HL-60/S4 treated with retinoic acid at 250 ng/mL for 4 days and 3 days (cell line): ENCODE data around the gene COL13A1.

Experiments used
- in situ Hi-C: fragments of 300-500 bp; cut with MboI; formaldehyde crosslinking; loops from 2 replicates; pipeline ENCODE4 v1.7.0; 2022; ENCODE audit warnings: low sequenced_read_pairs

COL13A1 gene

DNA sequence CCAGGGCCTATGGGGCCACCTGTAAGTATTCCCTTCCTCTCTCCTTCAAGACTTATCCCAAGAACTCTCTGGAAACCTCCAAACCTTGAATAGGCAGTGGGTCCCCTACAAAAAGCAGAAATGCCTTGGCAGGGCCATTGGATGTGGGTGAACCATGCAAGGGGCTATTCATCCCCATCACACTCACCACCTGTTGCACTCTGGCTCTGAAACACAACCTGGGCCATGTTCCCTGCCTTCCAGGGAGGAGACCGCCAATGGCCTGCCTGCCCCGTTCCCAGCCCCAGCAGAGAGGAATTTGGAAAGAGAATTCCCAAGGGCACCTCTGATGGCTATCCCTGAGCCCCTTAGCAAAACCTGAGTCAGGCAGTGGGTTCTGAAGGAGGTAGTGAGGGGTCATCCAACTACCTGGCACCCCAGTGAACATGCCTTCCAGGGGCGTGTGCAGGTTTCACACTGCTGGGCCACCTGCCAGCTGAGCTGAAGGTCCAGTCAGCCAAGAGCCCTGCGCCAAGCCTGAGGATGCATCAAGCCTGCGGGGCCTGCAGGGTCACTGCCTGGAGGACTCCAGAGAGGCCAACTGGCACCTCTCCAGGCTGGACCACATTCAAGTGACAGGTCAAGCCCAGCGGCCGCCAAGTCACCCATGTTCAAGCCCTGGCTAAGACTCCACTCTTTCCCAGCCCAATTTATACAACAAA, 101.3 kb downstream of the COL13A1 start:
- in situ Hi-C loops: no loop called here

GRCh38 chr10:69904533-69904932, 102.8 kb downstream of the COL13A1 start:
- in situ Hi-C loops: no loop called here

DNA sequence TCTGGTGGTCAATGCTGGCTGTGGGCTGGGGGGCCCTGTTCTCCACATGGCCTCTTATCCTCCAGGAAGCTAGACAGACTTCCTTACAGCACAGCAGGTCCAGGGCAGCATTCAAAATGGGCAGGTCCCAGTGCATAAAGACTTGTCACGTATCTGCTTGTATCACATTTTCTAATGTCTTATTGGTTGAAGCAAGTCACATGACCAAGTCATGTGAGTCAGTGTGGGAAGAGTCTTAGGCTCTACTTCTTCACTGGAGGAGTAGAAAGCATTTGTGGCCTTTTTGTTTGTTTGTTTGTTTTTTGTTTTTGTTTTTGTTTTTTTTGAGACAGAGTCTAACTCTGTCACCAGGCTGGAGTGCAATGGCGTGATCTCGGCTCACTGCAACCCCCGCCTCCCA, 104.7 kb downstream of the COL13A1 start:
- in situ Hi-C loops: no loop called here

- in situ Hi-C loops: no loop called here
These were observed 105.8 kb downstream of the COL13A1 start for GRCh38 chr10:69907517-69907916.

- in situ Hi-C loops: no loop called here
These were observed 106.4 kb downstream of the COL13A1 start for GRCh38 chr10:69908124-69908523.

GRCh38 chr10:69910561-69910960, 108.9 kb downstream of the COL13A1 start:
- in situ Hi-C loops: no loop called here

DNA sequence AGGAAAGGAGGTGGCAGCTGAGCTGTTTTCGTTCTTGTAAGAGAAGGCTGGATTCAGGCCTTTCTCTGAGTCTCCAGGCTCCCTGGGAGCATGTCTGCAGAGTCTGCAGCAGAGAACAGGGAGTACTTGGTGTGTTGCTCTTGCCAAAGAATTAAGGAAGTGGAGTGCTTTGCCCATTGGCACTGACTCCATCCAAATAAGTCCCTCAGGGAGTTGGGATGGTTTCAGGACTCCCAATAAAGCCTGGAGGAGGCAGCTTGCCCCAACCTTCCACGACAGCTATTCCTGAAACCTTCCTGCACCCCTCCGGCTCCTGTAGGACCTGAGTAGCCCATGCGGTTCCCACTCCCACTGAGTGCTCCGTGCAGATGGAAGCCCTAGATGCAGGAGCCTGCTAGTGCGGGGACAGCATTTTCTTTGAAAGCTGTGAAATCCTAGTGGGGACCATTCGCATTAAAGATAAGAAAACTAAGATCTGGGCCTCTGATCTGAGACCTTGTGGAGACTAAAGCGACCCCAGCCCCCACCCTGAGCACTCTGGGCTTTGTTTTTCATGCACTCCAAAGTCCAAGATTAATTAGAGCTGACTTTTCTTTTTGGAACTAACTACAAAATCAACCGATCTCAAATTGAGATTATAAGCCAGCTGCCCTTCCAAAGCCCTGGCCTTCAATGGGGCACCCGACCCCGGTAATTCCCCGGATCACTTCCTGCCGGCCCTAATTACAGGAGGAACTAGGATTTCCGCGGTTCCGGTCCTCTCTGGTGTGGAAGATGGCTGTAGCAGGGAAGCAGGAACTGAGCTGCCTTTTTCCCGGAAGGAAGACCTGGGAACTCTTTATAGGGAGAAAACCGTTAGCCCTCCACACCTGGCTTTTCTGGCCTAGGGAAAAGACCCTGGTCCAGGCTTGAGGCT, 110.2 kb downstream of the COL13A1 start:
- in situ Hi-C loops: no loop called here

GRCh38 chr10:69912589-69912988, 110.9 kb downstream of the COL13A1 start:
- in situ Hi-C loops: no loop called here

DNA sequence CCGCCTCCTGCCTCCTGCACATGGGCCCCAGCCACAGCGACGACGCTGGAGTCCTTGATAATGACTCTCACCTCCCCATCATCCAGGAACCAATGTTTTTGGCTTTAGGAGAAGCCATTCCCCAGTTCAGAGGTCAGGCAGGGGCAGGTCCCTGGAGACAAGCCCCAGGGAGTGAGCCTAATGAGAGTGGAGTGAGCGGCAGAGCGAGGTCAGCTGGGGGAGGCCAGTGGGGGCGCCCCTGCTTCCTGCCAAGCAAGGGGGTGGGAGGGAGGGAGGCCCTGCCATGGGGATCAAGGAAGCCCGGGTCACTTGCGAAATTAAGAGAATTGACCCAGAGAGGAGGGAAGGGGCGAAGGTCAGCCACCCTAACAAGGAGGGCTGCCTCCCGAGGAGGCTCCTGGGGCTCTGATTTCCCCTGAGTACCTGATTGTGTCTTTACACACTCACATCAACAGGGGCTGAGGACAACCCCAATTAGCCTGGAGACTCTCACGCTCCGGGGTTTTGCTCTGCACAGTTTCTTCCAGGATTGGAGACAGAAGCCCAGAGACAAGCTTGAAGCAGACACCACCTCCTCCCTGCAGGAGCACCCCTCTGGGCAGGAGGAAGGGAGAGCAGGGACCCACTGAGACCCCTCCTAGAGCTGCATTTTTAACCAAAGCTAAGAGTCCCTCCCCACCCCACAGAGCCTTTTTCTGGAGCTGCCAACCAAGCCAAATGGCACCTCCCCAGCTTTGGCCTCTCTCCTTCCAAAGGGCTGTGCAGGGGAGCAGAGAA, 112.1 kb downstream of the COL13A1 start:
- in situ Hi-C loops: no loop called here

GRCh38 chr10:69914398-69915214, 112.9 kb downstream of the COL13A1 start:
- in situ Hi-C loops: no loop called here

- in situ Hi-C loops: no loop called here
These were observed 113.5 kb downstream of the COL13A1 start for GRCh38 chr10:69915215-69915560.

- in situ Hi-C loops: no loop called here
These were observed 114.4 kb downstream of the COL13A1 start for GRCh38 chr10:69916118-69916517.

DNA sequence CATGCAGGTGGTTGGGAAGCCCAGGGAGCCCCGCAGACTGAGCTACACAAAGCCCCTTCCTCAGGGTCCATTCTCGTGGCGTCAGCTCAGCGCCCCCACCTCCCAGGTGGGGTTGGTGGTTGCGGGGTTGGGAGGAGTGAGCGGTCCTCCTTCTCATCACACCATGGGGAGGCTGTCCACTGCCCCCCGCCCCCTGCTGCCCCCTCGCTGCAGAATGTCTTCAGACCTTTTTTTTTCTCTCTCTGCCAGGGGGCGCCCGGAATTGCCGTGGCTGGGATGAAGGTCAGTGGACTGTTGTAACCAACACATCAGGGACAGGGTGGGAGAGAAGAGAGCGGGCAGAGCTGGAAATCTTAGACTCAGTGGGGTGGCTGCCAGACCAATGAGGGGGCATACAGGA, 116.3 kb downstream of the COL13A1 start:
- in situ Hi-C loops: no loop called here

DNA sequence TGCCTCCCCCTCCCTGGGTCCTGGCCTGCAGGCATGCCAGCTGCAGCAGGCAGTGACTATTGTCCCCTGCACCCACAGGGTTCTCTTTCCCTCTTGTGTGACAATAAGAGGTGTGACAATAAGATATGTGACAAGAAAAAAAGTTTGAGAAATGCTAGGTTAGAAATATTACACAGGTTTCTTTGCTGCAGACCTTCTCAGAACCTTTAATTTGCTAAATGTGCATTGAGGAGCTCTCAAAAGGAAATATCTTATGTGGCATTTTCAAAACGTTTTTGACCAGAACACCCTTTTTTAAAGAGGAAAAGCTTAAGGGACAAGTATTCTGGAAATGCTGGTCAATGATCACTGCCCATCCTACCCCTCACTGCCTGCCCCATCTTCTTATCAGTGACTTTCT, 117.5 kb downstream of the COL13A1 start:
- in situ Hi-C loops: no loop called here

- in situ Hi-C loops: no loop called here
These were observed 123.4 kb downstream of the COL13A1 start for GRCh38 chr10:69925111-69925510.

DNA sequence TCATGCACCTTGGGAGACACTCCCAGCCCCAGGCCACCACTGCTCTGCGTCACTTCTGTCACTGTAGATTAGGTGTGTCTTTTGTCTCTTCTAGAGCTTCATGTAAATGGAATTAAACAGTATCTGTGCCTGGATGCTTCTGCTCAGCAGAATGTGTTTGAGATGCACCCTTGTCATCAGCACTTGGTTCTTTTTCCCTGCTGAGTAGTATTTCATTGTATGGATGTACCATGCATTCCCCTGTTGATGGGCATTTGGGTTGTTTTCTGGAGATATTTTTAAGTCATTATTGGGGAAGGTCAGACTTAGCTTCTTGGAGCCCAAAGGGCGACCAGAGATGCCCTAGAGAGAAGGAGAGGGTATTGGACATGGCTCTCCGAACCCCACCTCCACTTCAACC, 126.6 kb downstream of the COL13A1 start:
- in situ Hi-C loops: no loop called here

DNA sequence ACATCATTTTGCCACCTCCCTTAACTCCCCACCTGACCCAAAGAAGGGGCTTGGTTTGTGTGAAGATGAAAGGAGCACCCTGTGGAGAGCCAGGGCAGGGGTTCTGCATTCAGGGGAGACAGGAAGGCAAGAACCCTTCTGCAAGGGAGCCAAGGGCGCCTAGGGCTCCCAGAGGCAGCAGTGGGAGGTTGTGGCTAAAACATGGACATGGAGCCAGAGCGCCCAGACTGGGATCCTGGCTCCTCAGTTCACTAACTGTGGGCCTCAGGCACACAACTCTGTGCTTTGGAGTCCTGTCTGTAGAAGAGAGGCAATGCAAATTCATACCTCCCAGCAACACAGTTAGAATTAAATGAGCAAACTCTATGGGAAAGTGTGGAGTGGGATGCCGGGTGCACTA, 127.9 kb downstream of the COL13A1 start:
- in situ Hi-C loops: no loop called here

DNA sequence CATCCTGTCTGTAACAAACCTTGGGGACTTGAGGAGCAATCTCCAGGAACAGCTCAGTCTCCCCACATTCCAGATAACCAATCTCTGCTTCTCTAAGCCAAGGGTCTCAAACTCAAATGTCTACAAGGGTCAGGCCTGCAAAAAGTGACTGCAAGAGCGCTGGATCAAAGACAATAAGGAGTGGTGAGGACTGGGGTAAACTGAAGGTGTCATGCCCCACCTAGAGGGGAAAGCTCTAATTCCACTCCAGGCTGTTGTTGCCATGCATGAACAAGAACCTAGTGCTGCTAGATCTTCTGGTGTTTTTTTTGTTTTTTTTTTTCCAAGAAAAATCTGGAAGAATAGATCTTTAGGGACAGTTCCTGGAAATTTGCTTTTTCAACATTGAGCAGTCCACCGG, 133.1 kb downstream of the COL13A1 start:
- in situ Hi-C loops: no loop called here

GRCh38 chr10:69936091-69936490, 134.4 kb downstream of the COL13A1 start:
- in situ Hi-C loops: no loop called here

DNA sequence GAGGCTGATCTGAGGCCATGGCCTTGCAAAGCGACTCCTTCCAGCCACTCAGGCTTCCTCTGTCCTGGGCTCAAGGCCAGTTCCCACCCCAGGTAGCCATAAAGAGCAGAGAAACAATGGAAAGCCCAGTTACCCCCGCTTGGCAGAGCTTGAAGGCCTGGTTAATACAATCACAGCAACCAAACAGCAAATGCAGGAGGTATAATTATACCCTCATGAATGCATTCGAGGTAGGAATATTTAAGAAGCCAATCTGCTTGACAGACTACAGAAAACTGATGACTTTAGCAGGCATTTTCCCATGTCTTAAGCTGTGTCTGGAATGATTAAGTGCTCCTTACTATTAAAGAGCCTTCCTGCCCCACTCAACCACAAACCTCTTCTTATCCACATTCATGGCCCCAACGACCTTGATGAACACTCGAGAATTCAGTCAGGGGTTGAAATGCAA, 136.9 kb downstream of the COL13A1 start:
- in situ Hi-C loops: no loop called here

DNA sequence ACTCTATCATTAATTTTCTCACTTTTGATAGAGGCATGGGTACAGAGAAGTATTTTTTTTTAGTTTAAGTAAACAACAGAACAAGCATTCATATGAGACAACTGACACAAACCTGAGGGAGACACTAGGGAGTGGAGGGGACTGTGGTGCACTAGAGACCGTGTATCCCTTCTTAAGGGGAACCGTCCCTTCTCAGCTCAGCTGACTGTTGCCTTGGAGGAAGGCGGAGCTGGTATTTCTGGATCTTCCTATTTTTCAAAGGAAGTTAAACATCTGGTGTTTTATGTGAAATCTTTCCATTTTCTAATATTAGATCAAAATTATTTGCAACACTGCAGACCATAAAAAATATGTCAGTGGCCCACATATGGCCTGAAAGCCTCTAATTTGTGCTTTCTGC, 137.4 kb downstream of the COL13A1 start:
- in situ Hi-C loops: no loop called here
